NCI-H2227 (cell line): ENCODE data around the gene VEGFC.
A peak's percentile ranks its signal among the peaks of the same experiment; 100 is the strongest.

Experiments used
- DNase-seq: peaks from one replicate; lab custom pipeline; 2025; ENCODE audit not compliant: unreplicated experiment; lab: John Stamatoyannopoulos, UW

Gene VEGFC

GRCh38 chr4:176792326-176793059, at the start of gene VEGFC:
Gene VEGFC, minus strand, starts transcription at chr4:176792922. Its CDS starts 611 bp downstream, at chr4:176792311.
- DNase-seq = peak; percentile 12

GRCh38 chr4:176841711-176842112, 49.0 kb upstream of the VEGFC start:
- DNase-seq = no peak

GRCh38 chr4:176840166-176840565, 47.4 kb upstream of the VEGFC start:
- no peak for DNase-seq

- DNase-seq = no peak
Measured at GRCh38 chr4:176839656-176840055, 46.9 kb upstream of the VEGFC start.

GRCh38 chr4:176838601-176839433, 46.1 kb upstream of the VEGFC start:
- DNase-seq = no peak

GRCh38 chr4:176837169-176837895, 44.6 kb upstream of the VEGFC start:
- no peak for DNase-seq

GRCh38 chr4:176834531-176834930, 41.8 kb upstream of the VEGFC start:
- no peak for DNase-seq

GRCh38 chr4:176833400-176834175, 40.9 kb upstream of the VEGFC start:
- no peak for DNase-seq

GRCh38 chr4:176830971-176831370, 38.2 kb upstream of the VEGFC start:
- no peak for DNase-seq

GRCh38 chr4:176825586-176825985, 32.9 kb upstream of the VEGFC start:
- DNase-seq = no peak

GRCh38 chr4:176824645-176825366, 32.1 kb upstream of the VEGFC start:
- no peak for DNase-seq

- DNase-seq = no peak
Measured at GRCh38 chr4:176818531-176818930, 25.8 kb upstream of the VEGFC start.

- DNase-seq = no peak
Measured at GRCh38 chr4:176817204-176817603, 24.5 kb upstream of the VEGFC start.

- DNase-seq = no peak
Measured at GRCh38 chr4:176814770-176815169, 22.0 kb upstream of the VEGFC start.

GRCh38 chr4:176810481-176811249, 17.9 kb upstream of the VEGFC start:
- DNase-seq = no peak

- no peak for DNase-seq
Measured at GRCh38 chr4:176806778-176807375, 14.2 kb upstream of the VEGFC start.

GRCh38 chr4:176805155-176805554, 12.4 kb upstream of the VEGFC start:
- no peak for DNase-seq

- DNase-seq = no peak
Measured at GRCh38 chr4:176800891-176801534, 8.3 kb upstream of the VEGFC start.

- DNase-seq = no peak
Measured at GRCh38 chr4:176799653-176800052, 6.9 kb upstream of the VEGFC start.
